Endometrial microvascular endothelial cells (primary cell): ENCODE results near the gene EXOSC9. TPM values are rescaled to one million over a fixed set of nuclear protein-coding genes. Genes with fewer than 3 reads are reported as not detected.
"Not testable (repeated sequence)": the region's sequence is repeated elsewhere in the genome, so short reads cannot be mapped to it uniquely, and the experiment has no call there.

Experiments
- in situ Hi-C: cut with HindIII; loops from 2 replicates; pipeline ENCODE4 v1.10.0; 2017; ENCODE audit warnings: low sequenced_read_pairs, low pct_unique_long_range_greater_than_20kb; ENCODE audit errors: inconsistent ontology term
- total RNA-seq: library from RNA; depleted of rRNA; stranded (reverse); fragments of >200 nt; gene quantifications from one replicate; pipeline ENCODE4 v1.2.3, GENCODE V29; 2015; ENCODE audit errors: inconsistent ontology term

Gene EXOSC9
- 76.7 TPM for total RNA-seq

GRCh38 chr4:121800961-121801714, at the start of gene EXOSC9:
Gene EXOSC9 (plus strand): TSS chr4:121801323. CDS start chr4:121801425, 102 bp downstream.
- in situ Hi-C loops = no loop called here

GRCh38 chr4:121752142-121752541, 49.0 kb upstream of the EXOSC9 start:
- in situ Hi-C loops = not testable (repeated sequence)

- in situ Hi-C loops = no loop called here
Measured at GRCh38 chr4:121758925-121759568, 42.1 kb upstream of the EXOSC9 start.

GRCh38 chr4:121760205-121760604, 40.9 kb upstream of the EXOSC9 start:
- in situ Hi-C loops = no loop called here

- in situ Hi-C loops = no loop called here
Measured at GRCh38 chr4:121764303-121764701, 36.8 kb upstream of the EXOSC9 start.

- in situ Hi-C loops = no loop called here
Measured at GRCh38 chr4:121764702-121765367, 36.3 kb upstream of the EXOSC9 start, which contains the start of gene SMIM43. Gene SMIM43 (minus strand): TSS chr4:121765164. CDS start chr4:121765105, 59 bp downstream.

GRCh38 chr4:121765368-121765705, 35.8 kb upstream of the EXOSC9 start:
- in situ Hi-C loops = no loop called here

GRCh38 chr4:121765971-121766538, 35.1 kb upstream of the EXOSC9 start:
- in situ Hi-C loops = no loop called here

- in situ Hi-C loops = no loop called here
Measured at GRCh38 chr4:121767166-121767565, 34.0 kb upstream of the EXOSC9 start.

- in situ Hi-C loops = no loop called here
Measured at GRCh38 chr4:121769341-121769740, 31.8 kb upstream of the EXOSC9 start.

GRCh38 chr4:121771869-121772268, 29.3 kb upstream of the EXOSC9 start:
- in situ Hi-C loops = no loop called here

GRCh38 chr4:121773883-121774282, 27.2 kb upstream of the EXOSC9 start:
- in situ Hi-C loops = no loop called here

GRCh38 chr4:121776610-121777401, 24.3 kb upstream of the EXOSC9 start:
- in situ Hi-C loops = no loop called here

GRCh38 chr4:121777625-121778024, 23.5 kb upstream of the EXOSC9 start:
- in situ Hi-C loops = no loop called here

GRCh38 chr4:121778991-121779628, 22.0 kb upstream of the EXOSC9 start:
- in situ Hi-C loops = no loop called here

GRCh38 chr4:121783210-121783609, 17.9 kb upstream of the EXOSC9 start:
- in situ Hi-C loops = loop anchor here (10.0 kb wide), 1 partner anchor 68 kb away; no protein-coding TSS in a partner anchor

GRCh38 chr4:121784401-121784800, 16.7 kb upstream of the EXOSC9 start:
- in situ Hi-C loops = loop anchor here (10.0 kb wide), 1 partner anchor 70 kb away; no protein-coding TSS in a partner anchor

- in situ Hi-C loops = loop anchor here (10.0 kb wide), 1 partner anchor 70 kb away; no protein-coding TSS in a partner anchor
Measured at GRCh38 chr4:121784975-121785374, 16.1 kb upstream of the EXOSC9 start.
